Esophagus squamous epithelium (tissue), 5 donors: ENCODE data around the gene CLDN7. TPM values are rescaled to one million over a fixed set of nuclear protein-coding genes. Genes with fewer than 3 reads are reported as not detected.

ENCODE experiments used
- DNase-seq: peaks from one replicate; lab custom pipeline; 2025; lab: John Stamatoyannopoulos, UW
- H3K27ac ChIP-seq, 4 donors: fragments of 200-600 bp; sonication (generic); one replicate each; pipeline ENCODE4 v1.5.1; 2016 to 2019; ENCODE audit warnings: mild to moderate bottlenecking in 1 of 4
- H3K27me3 ChIP-seq, 4 donors: fragments of 200-600 bp; sonication (generic); 1 replicate in 3 of 4; 2 replicates in 1 of 4; pipeline versions ENCODE4 v1.5.1 to v1.6.0; 2017 to 2021; ENCODE audit warnings: antibody characterized with exemption in 1 of 4
- H3K36me3 ChIP-seq, 3 donors: fragments of 200-600 bp; sonication (generic); one replicate each; pipeline ENCODE4 v1.5.1; 2016 to 2019
- H3K4me1 ChIP-seq, 3 donors: fragments of 200-600 bp; sonication (generic); one replicate each; pipeline ENCODE4 v1.5.1; 2017 to 2019
- H3K4me3 ChIP-seq, 4 donors: fragments of 200-600 bp; sonication (generic); 1 replicate in 3 of 4; 2 replicates in 1 of 4; pipeline ENCODE4 v1.5.1; 2016 to 2019; ENCODE audit warnings: mild to moderate bottlenecking in 2 of 4, moderate library complexity in 1 of 4
- H3K9me3 ChIP-seq, 3 donors: fragments of 200-600 bp; sonication (generic); one replicate each; pipeline ENCODE4 v1.5.1; 2016 to 2019
- CTCF ChIP-seq, 6 experiments: fragments of 450-650 bp in 4 of 6; fragments of 200-600 bp in 2 of 6; sonication (generic) in 2 of 6; IDR thresholded peaks; one replicate each; pipeline ENCODE4 v1.5.1; 2016 to 2019; ENCODE audit warnings: antibody characterized with exemption in 6 of 6, mild to moderate bottlenecking in 4 of 6, moderate library complexity in 4 of 6
- POLR2A ChIP-seq, 4 donors: fragments of 450-650 bp; IDR thresholded peaks; one replicate each; pipeline ENCODE4 v1.6.1; 2017; ENCODE audit warnings: antibody characterized with exemption in 4 of 4, mild to moderate bottlenecking in 4 of 4, moderate library complexity in 3 of 4
- WGBS, 2 donors: methylation state at CpG; one replicate each; pipeline ENCODE4 v1.1.5; 2018; 5-methylcytosine and 5-hydroxymethylcytosine counted together
- intact Hi-C: fragments of 100-400 bp; cut with DNase I; formaldehyde crosslinking; loops from one replicate; pipeline ENCODE4 v1.15.0; 2022
- total RNA-seq, 4 donors: library from RNA; depleted of rRNA; stranded (reverse); fragments of >200 nt; gene quantifications; one replicate each; pipeline ENCODE4 v1.1.0, GENCODE V29; 2016
- donor health status: DM: yes; HTN: yes; CAD: no.

Gene CLDN7
- total RNA-seq, 4 donors from 2014 or later, result 172 to 411 (median 208) TPM

DNA sequence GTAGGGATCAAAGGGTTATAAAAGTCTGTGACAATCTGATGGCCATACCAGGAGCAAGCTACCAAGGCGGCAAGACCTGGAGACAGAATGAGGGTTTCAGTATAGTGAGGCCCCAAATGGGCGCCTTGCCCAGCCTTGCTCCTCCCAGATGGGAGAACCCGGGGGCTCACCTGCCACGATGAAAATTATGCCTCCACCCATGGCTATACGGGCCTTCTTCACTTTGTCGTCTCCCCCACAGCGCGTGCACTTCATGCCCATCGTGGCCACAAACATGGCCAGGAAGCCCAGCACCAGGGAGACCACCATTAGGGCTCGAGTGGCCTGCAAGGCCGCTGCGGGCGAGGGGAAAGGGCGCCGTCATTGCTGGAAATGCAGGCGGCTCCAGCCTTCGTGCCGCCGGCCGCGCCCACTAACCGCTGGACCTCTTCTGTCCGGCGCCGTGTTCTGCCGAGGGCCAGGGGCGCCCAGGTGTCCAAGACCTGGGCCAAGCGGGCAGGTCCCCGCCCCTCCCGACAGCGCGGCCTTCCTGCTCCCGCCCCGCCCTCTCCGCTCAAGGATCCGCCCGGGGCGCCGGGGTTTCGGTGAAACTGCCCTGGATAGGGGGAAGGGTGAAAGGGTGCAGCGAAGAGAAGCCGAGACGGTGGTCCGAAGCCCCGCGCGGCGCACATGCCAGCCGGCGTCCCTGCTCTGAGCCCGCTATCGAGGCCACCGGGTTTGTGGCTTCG, 1.5 kb downstream of the CLDN7 start:
- Histone ChIP-seq H3K36me3 (peaks cover 10 to 49% (median 18%) of the 10 kb centered on the region in 3 donors), H3K9me3 (no peaks in the 10 kb centered on the region), H3K27ac (peak overlapping the region; percentile 89 to 99 (median 95)), H3K4me3 (peak overlapping the region; percentile 58 to 84 (median 69)), H3K4me1 (peaks cover 20 to 68% (median 23%) of the 10 kb centered on the region in 3 donors), H3K27me3 (peaks cover 0 to 51% (median 4%) of the 10 kb centered on the region in 4 donors)
- intact Hi-C loops, result no loop called here
- peak in 1 of 4 donors; percentile 33 for TF ChIP-seq POLR2A (IDR thresholded peaks at IDR 0.05)
- TF ChIP-seq CTCF (IDR thresholded peaks at IDR 0.05), result no peak
- DNase-seq, result no peak
- 20 to 22% methylated on average over 3 to 4 of the region's 54 CpGs for WGBS, 2 donors

DNA sequence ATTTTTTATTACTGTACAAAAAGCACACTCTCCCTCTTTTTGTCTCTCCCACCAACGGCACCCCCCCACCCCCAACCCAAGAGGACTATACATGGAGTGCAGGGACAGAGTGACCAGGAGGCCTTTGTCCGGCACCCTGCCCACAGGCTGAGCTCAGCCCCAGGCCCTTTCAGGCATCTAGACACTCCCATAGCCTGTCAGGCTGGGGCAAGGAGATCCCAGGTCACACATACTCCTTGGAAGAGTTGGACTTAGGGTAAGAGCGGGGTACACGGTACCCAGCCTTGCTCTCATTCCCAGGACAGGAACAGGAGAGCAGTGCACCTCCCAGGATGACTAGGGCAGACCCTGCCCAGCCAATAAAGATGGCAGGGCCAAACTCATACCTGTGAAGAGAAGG, 2.1 kb downstream of the CLDN7 start:
- intact Hi-C loops, result no loop called here
- Histone ChIP-seq H3K9me3 (no peaks in the 10 kb centered on the region), H3K36me3 (peaks cover 10 to 56% (median 24%) of the 10 kb centered on the region in 3 donors), H3K27ac (peak overlapping the region; percentile 89 to 99 (median 95)), H3K27me3 (peaks cover 0 to 44% (median 4%) of the 10 kb centered on the region in 4 donors), H3K4me1 (peaks cover 20 to 67% (median 23%) of the 10 kb centered on the region in 3 donors), H3K4me3 (peak overlapping the region; percentile 58 to 84 (median 69))
- TF ChIP-seq CTCF (IDR thresholded peaks at IDR 0.05), result no peak
- TF ChIP-seq POLR2A (IDR thresholded peaks at IDR 0.05), result no peak
- no peak for DNase-seq
- 17 to 81% methylated on average over 1 to 4 of the region's 4 CpGs for WGBS, 2 donors

- Histone ChIP-seq H3K9me3 (no peaks in the 10 kb centered on the region), H3K27me3 (peaks cover 0 to 38% (median 4%) of the 10 kb centered on the region in 4 donors), H3K4me3 (peak overlapping the region in 2 of 4 donors; percentile 58 to 74), H3K36me3 (peaks cover 10 to 62% (median 26%) of the 10 kb centered on the region in 3 donors), H3K27ac (peak overlapping the region; percentile 54 to 99 (median 75)), H3K4me1 (peaks cover 20 to 61% (median 23%) of the 10 kb centered on the region in 3 donors)
- TF ChIP-seq POLR2A (IDR thresholded peaks at IDR 0.05) (no peak), CTCF (IDR thresholded peaks at IDR 0.05) (no peak)
- no peak for DNase-seq
- intact Hi-C loops, result no loop called here
- 87 to 88% methylated on average over 6 of the region's 6 CpGs for WGBS, 2 donors
Measured at GRCh38 chr17:7259555-7259889, 2.8 kb downstream of the CLDN7 start.

DNA sequence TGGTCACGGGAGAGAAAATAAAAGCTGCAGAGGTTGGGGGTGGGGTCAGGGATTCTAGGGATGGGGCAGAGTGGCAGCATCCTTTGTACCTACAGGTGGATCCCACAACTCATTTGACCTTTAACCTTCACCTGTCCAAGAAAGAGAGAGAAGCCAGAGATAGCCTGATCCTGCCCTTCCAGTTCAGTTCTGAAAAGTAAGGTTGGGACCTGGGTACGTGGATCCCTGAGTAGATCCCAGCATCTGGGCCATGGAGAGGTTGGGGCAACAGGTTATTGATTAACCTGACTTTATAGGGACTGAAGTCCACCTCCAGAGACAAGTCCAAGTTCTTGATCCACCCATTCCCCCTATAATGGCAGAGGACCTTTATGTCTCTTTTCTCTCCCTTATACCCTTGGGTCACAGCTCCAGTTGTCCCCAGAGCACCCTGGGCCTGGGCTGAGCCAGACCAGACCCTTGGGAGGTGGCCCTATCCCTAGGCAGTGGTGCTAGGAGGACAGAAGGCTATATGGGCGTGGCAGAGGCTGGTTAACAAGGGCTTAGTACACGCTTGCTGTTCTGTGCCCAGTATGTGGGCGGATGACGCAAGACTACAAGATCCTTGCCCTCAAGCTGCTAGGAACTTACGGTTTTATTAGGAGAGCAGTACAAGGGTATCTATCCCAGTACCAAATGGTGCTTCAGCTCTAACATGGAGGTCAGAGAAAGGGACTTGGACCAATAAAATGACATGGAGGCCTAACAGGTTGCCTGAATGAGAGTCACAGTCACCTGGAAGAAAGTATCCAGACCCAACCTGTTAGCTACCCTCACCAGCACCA, 3.3 kb downstream of the CLDN7 start:
- H3K27me3 ChIP-seq, result peaks cover 0 to 34% (median 4%) of the 10 kb centered on the region in 4 donors
- no peaks in the 10 kb centered on the region for H3K9me3 ChIP-seq
- TF ChIP-seq POLR2A (IDR thresholded peaks at IDR 0.05), result no peak
- no peak for TF ChIP-seq CTCF (IDR thresholded peaks at IDR 0.05)
- H3K36me3 ChIP-seq, result peaks cover 10 to 68% (median 26%) of the 10 kb centered on the region in 3 donors
- intact Hi-C loops, result no loop called here
- DNase-seq, result no peak
- H3K27ac ChIP-seq, result peak overlapping the region; percentile 54 to 99 (median 75)
- WGBS, 2 donors, result 48 to 75% methylated on average over 2 to 6 of the region's 7 CpGs
- peak overlapping the region in 1 of 4 donors; percentile 74 for H3K4me3 ChIP-seq
- peaks cover 19 to 57% (median 20%) of the 10 kb centered on the region in 3 donors for H3K4me1 ChIP-seq
